GM13977 (cell line): Measurements from ENCODE around the gene GUCY2D.

ENCODE experiments used
- DNase-seq: peaks from one replicate; pipeline ENCODE4 v3.0.0; 2012; ENCODE audit warnings: low spot score
- CTCF ChIP-seq: IDR thresholded peaks from 2 replicates; pipeline ENCODE4 v1.5.1; 2012; ENCODE audit warnings: mild to moderate bottlenecking, control low read depth; ENCODE audit not compliant: insufficient read depth; ENCODE audit errors: extremely low read depth, missing control alignments
- in situ Hi-C: fragments of 300-500 bp; cut with MboI; formaldehyde crosslinking; loops from one replicate; pipeline ENCODE4 v1.12.0; 2022; ENCODE audit warnings: low sequenced_read_pairs, low pct_unique_long_range_greater_than_20kb, mixed read lengths, inconsistent platforms; ENCODE audit not compliant: unreplicated experiment

GUCY2D gene

GRCh38 chr17:8012045-8012580 lies 9.7 kb downstream of the GUCY2D start:
- in situ Hi-C loops: no loop called here
- no peak for DNase-seq
- TF ChIP-seq CTCF: no peak

DNA sequence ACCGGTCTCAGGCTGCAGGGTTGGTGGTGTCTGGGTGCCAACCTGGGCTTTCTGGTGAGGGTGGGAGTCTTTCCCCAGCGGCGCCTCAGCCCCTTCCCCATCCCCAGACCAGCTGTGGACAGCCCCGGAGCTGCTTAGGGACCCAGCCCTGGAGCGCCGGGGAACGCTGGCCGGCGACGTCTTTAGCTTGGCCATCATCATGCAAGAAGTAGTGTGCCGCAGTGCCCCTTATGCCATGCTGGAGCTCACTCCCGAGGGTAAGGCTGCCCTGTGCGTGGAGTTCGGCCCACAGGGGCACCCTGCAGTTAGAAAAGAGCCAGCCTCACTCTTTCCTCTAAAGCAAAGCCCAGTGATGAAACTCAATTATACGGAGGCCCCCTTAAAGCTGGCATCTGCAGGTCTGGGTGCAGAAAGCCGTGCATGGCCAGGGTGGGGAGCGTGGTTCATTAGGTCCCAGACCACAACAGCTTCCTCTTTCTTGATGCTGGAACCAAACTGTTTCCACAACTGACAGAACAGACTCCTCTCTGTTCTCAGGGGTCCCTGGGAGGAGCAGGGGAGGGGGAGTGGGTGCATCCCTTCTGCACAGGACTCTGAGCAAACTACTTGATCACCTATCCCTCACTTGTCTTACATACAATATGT lies 10.7 kb downstream of the GUCY2D start:
- in situ Hi-C loops: no loop called here
- DNase-seq: no peak
- no peak for TF ChIP-seq CTCF

GRCh38 chr17:8013731-8014557 lies 11.5 kb downstream of the GUCY2D start:
- in situ Hi-C loops: no loop called here
- TF ChIP-seq CTCF: no peak
- DNase-seq: no peak

DNA sequence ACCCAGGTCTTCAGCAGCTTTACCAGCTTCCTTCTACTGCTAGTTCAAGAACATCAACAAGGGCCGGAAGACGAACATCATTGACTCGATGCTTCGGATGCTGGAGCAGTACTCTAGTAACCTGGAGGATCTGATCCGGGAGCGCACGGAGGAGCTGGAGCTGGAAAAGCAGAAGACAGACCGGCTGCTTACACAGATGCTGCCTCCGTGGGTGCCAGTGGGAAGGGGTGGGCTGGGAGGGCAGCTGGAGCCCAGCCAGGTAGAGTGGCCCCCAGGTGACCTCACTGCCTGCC lies 12.1 kb downstream of the GUCY2D start:
- no peak for DNase-seq
- in situ Hi-C loops: no loop called here
- TF ChIP-seq CTCF: no peak

GRCh38 chr17:8015236-8015956 lies 13.0 kb downstream of the GUCY2D start:
- in situ Hi-C loops: no loop called here
- no peak for TF ChIP-seq CTCF
- DNase-seq: no peak

- in situ Hi-C loops: no loop called here
- no peak for DNase-seq
- no peak for TF ChIP-seq CTCF
Observed at GRCh38 chr17:8015957-8016631, 13.7 kb downstream of the GUCY2D start.
